Measurements from ENCODE around the gene GIMAP6.
"Not testable (repeated sequence)": the region's sequence is repeated elsewhere in the genome, so short reads cannot be mapped to it uniquely, and the experiment has no call there.

The GIMAP6 gene

GRCh38 chr7:150580638-150581394 lies 51.4 kb downstream of the GIMAP6 start:
- no peak for FAIRE-seq

GRCh38 chr7:150579979-150580637 lies 52.1 kb downstream of the GIMAP6 start:
- FAIRE-seq: not testable (repeated sequence)
